ENCODE measurements around the gene MTURN.

Gene MTURN

DNA sequence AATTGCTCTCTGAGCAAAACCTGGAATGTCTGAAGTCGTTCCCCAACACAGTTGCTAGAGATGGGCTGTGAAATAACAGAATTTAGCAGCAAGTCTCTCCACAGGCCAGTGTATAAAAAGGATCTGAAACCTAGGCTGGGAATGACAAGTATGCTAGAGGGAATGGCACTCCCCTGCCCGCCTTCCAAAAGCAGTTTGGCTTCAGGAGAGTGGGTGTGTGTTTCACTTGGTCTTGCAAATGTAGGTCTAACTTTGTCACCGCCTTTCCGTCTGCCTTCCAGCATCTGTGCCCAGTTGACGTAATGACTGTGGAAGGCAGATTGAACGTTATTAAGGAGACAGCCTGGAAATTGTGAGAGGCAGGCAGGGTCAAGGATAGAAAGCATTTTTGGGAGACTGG is 18.0 kb upstream of the MTURN start:
- Mint-ChIP-seq H3K4me1 (peaks cover 8% of the 10 kb centered on the region), H3K36me3 (no peaks in the 10 kb centered on the region), H3K4me3 (no peak overlapping the region), H3K9me3 (peaks cover 11% of the 10 kb centered on the region), H3K27ac (no peak overlapping the region)
- ATAC-seq: no peak
- no peak for DNase-seq (ENCODE audit: low spot score in 2 of 2)

DNA sequence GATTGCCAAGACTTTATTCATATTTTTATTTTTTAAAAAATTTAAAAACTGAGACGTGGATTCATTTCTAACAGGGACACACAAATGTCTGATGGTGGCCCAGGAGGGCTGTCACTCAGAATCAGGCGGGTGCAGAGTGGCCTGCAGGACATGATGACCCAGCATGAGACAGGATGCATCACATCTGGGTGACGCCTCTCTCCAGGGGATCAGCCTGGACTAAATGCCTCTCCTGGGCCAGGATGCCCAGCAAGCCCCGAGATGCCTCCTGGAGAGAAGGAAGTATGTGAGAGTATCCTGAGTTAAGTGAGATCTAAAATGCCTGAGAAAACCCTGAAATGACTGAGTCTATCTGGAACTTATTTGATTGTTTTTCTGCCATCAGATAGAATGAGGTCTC is 16.9 kb upstream of the MTURN start:
- Mint-ChIP-seq H3K4me1 (peaks cover 8% of the 10 kb centered on the region), H3K4me3 (no peak overlapping the region), H3K9me3 (peaks cover 6% of the 10 kb centered on the region), H3K27ac (no peak overlapping the region), H3K36me3 (no peaks in the 10 kb centered on the region)
- DNase-seq (ENCODE audit: low spot score in 2 of 2): no peak
- ATAC-seq: no peak

DNA sequence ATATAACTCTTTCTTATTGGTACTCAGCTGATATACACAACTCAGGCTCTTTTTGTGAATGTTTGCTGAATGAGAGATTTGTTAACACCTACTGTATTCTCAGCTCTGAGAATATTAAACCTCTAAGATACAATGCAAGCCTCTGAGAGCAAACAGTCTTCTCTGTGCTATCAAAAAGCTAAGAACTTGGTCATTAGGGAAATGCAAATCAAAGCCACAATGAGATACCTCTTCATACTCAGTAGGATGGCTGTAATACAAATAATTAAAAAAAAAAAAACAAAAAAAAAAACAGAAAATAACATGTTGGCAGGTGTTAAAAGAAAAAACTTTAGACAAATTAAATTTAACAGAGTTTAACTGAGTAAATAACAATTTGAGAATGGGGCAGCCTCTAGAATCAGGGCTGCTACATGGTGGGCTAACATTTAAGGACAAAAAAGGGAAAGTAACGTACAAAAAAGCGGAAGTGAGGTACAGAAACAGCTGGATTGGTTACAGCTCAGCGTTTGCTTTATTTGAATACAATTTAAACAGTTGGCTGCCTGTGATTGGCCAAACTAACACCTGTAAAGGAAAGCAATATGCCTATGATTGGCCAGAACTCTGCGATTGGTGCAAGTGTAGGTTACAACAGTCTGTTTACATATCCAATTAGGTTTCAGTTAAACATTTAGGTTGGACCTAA is 14.8 kb upstream of the MTURN start:
- no peak for ATAC-seq

DNA sequence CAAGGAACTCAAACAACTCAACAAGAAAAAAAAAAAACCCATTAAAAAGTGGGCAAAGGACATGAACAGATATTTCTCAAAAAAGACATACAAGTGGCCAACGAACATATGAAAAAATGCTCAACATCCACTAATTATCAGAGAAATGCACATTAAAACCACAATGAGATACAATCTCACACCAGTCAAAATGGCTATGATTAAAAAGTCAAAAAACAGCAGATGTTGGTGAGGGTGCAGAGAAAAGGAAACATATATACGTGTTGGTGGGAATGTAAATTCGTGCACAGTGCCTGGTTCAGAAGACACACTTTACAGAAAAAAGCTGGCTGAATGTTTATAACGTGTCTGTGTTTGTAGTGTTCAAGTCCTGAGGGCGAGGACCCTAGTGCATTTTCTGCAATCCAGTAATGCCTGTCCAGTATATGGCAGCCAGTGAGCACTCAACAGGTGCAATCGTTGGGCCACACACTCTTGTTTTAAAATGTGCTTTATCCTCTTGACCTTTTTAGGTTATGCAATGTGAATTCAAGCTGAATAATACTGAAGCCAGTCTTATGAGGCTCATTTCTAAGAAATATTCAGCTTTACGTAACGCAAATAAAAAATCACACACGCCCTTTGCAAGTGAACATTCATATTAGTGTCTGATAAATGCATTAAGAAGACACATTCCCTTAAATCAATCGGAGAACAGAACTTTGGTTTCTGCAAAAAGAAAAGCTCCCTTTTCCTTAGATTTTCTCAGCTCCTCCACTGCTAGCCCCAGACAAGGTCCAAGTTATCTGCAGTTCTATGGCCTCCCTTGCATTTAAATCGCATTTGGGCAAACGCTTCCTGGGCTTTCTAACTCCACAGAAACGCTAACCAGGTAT is 813 bp upstream of the MTURN start:
- Mint-ChIP-seq H3K9me3 (no peaks in the 10 kb centered on the region), H3K4me1 (peaks cover 6% of the 10 kb centered on the region), H3K36me3 (peaks cover 6% of the 10 kb centered on the region), H3K27ac (no peak overlapping the region), H3K4me3 (peak overlapping the region; percentile 80)
- no peak for DNase-seq (ENCODE audit: low spot score in 2 of 2)
- ATAC-seq: no peak

More for the DNA sequence above, 14.8 kb upstream of the MTURN start:
- no peak for DNase-seq (ENCODE audit: low spot score in 2 of 2)
- Mint-ChIP-seq H3K9me3 (no peaks in the 10 kb centered on the region), H3K4me3 (no peak overlapping the region), H3K36me3 (no peaks in the 10 kb centered on the region), H3K27ac (no peak overlapping the region), H3K4me1 (peaks cover under 1% of the 10 kb centered on the region)

DNA sequence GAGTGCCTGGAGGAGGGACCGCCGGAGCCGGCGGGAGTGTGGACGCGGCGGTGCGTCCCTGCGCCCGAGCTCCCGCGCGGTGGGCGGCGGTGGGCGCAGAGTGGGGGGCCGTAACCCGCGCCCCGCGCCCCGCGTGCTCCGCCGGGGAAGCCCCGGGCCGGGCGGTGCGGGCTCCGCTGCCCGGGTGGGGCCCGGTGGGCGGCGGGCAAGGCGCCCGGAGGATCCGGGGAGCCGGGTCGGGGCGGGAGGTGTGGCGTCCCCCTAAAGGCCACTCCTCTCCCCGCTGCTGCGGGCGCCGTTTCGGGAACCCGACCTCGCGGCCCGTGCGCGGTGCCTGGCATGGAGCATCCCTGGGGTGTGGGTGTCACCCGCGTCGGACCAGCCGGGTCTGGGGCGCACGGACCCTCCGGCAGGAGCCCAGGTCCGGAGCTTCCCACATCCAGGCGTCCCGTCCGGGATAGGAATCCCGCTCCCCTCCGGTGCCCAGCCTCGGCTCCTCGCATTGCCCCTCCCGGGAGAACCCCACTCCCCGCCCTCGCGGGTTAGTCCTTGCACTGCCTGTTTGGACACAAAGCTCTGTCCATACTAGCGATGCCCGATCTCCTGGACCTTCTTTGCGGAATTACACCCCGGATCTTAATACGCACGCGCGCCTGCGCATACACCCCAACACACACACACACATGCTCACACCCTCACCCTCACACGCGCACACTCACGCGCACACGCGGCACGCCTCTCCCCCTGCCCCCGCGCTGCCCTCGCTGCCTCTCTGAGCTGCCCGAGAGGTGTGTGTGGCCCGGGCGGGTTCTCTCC is 723 bp downstream of the MTURN start:
- DNase-seq (ENCODE audit: low spot score in 2 of 2) (peak; percentile 34 to 73), ATAC-seq (peak; percentile 70)
- H3K4me1 Mint-ChIP-seq: peaks cover 6% of the 10 kb centered on the region
- H3K36me3 Mint-ChIP-seq: peaks cover 6% of the 10 kb centered on the region
- H3K4me3 Mint-ChIP-seq: peak overlapping the region; percentile 80
- peak overlapping the region; percentile 75 for H3K27ac Mint-ChIP-seq
- no peaks in the 10 kb centered on the region for H3K9me3 Mint-ChIP-seq

DNA sequence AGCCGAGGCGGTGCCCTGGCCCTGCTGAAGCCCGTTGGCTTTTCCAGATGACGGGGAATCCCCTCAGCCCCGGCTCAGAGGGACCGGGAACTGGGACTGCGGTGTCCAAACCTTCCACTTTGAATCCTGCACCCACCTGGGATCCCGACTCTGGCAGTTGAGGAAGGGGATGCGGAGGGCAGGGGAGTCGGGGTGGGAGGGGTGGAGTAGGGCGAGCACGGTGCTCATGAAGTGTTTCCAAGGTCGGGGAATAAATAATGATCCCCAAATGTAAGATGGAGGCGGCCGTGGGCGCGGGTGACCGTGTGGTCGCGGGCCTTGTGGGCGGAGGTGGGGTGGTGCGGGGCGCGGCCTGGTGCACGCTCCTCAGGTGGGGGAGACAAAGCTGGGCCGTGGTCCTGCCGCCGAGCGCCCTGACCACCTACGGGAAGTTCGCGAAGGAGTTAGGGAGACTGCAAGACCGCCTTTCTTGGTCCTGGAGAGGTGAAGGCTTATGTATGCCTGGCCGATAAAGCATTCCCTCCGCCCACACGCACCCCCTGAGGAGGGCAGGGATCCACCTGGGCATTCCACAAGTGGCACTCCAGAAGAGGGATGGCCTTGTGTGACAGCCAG is 1.4 kb downstream of the MTURN start:
- Mint-ChIP-seq H3K4me3 (peak overlapping the region; percentile 80), H3K36me3 (peaks cover 6% of the 10 kb centered on the region), H3K4me1 (peaks cover 6% of the 10 kb centered on the region), H3K27ac (peak overlapping the region; percentile 75), H3K9me3 (no peaks in the 10 kb centered on the region)
- DNase-seq (ENCODE audit: low spot score in 2 of 2) (no peak), ATAC-seq (no peak)

DNA sequence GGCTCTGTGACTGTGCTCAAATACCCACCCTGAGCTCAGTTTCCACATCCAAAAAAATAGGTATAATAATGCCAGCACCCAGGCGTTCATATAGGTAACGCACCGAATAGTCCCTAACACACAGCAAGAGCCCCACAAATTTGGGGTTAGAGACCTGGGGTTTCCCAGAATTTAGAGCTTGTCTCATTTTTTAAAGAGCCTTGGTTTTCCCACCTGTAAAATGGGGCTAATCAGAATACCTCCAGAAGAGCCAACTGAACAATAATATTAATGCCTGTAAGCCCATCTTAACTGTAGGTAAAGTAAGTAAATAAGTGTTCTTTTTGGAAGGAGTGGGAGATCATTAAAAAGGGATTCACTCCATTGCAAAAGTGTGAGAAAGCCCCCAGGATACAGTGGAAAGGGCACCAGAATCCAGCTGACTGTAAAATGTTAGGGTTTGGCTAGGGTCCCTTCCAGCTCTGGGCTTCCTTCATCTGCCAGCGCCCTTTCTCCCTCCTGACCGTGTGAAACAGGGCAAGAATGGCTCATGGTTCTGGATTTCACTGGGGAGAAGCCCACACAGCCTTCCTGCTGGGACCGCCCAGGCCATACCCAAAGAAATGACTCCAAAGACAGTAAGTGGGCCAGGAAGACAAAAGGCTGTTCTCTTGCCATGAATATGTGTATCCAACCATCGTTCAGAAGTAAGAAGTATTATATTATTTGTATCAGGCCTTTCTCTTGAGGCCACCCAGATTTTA is 2.1 kb downstream of the MTURN start:
- no peak overlapping the region for H3K27ac Mint-ChIP-seq
- no peaks in the 10 kb centered on the region for H3K9me3 Mint-ChIP-seq
- H3K4me1 Mint-ChIP-seq: peaks cover 6% of the 10 kb centered on the region
- DNase-seq (ENCODE audit: low spot score in 2 of 2) (no peak), ATAC-seq (no peak)
- H3K36me3 Mint-ChIP-seq: peaks cover 6% of the 10 kb centered on the region
- peak overlapping the region; percentile 80 for H3K4me3 Mint-ChIP-seq

DNA sequence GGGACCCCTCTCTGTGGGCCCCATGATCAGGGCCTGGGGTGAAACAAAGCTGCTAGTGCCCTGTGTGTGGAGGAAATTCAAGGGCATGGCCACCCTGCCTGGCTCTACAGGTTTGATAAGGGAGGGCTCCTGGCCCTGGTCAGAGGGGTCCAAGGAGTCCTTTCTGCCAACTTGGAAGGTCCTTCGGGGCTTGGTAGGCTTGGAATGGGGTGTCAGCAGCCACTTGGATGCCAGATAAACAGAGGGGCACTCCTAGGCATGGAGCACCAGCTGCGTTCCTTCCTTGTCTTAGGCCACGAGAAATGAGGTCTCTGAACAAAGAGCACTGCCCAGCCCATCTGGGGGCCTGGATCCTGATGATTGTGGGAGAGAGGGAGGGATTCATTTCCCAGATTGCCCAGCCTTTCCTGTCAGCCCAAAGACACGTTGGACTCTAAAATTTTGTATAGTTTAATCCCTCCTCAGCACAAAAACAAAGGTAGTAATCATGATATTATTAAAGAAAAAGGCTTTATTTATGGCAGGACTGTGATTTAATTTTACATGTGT is 5.1 kb downstream of the MTURN start:
- no peak overlapping the region for H3K4me3 Mint-ChIP-seq
- DNase-seq (ENCODE audit: low spot score in 2 of 2) (no peak), ATAC-seq (no peak)
- no peaks in the 10 kb centered on the region for H3K9me3 Mint-ChIP-seq
- no peak overlapping the region for H3K27ac Mint-ChIP-seq
- peaks cover 10% of the 10 kb centered on the region for H3K4me1 Mint-ChIP-seq
- no peaks in the 10 kb centered on the region for H3K36me3 Mint-ChIP-seq

DNA sequence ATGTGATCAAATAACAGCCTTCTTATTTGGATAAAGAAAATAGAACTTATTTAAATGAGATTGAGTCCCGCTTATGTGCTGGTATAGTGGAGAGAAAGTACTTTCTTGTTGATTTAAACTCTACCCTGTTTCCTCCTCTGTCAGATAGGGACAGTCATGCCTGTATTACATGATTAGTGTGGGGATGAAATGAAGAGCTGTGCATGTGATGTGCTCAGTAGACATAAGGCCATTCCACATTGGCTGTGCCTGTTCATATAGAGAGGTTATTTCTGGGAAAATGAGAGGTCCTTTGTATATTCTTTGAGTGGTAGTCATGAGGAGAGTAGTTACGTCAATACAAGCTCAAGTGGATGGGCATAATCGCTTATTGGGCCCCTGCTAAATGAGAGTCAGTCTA is 5.7 kb downstream of the MTURN start:
- ATAC-seq (no peak), DNase-seq (ENCODE audit: low spot score in 2 of 2) (no peak)
- Mint-ChIP-seq H3K36me3 (no peaks in the 10 kb centered on the region), H3K4me1 (peaks cover 10% of the 10 kb centered on the region), H3K4me3 (no peak overlapping the region), H3K27ac (no peak overlapping the region), H3K9me3 (no peaks in the 10 kb centered on the region)

DNA sequence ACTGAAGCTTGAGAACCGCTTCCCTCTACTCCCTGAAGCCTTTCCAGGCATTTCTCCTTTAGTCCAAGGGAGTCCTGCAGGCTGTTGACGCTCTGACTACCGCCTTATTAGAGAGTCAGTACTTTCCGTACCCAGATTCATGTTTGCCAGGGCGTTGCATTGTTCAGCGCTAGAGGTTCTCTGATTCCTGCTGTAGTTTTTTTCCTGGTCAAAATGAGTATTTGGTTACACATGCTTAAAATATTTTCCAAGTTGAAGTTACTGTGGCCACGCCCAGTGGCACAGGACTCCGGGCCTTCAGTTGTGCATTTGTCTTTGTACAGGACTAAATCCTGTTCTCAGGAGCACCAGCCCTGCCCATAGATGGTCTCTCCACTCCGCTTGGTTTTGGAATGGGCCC is 7.9 kb downstream of the MTURN start:
- H3K4me1 Mint-ChIP-seq: peaks cover 10% of the 10 kb centered on the region
- DNase-seq (ENCODE audit: low spot score in 2 of 2) (no peak), ATAC-seq (no peak)
- H3K9me3 Mint-ChIP-seq: no peaks in the 10 kb centered on the region
- H3K4me3 Mint-ChIP-seq: no peak overlapping the region
- no peak overlapping the region for H3K27ac Mint-ChIP-seq
- H3K36me3 Mint-ChIP-seq: no peaks in the 10 kb centered on the region

DNA sequence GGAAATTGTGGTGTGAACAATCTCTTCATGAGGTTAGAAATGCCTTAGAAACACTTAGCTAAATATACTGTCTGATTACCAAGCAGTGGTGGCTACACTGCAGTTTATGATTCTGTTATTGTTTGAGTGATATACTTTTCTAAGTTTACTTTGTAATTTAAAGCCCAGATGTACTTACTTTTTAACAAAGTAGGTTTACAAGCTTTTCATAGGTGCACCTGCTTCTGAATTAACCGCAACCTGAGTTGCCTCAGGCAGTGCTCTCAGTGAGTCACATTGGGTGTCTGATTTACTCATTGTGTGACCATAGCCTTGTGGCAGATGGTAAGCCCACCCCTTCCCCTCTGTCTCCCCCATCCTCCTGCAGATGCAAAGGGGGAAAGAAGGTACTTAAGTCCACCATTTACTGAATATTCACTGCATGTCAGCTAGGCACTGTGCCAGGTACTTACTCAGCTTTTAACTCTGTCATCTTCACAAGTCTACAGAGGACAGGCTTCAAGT is 9.0 kb downstream of the MTURN start:
- Mint-ChIP-seq H3K36me3 (no peaks in the 10 kb centered on the region), H3K27ac (no peak overlapping the region), H3K9me3 (no peaks in the 10 kb centered on the region), H3K4me1 (peaks cover 10% of the 10 kb centered on the region), H3K4me3 (no peak overlapping the region)
- DNase-seq (ENCODE audit: low spot score in 2 of 2) (no peak), ATAC-seq (peak; percentile 84)

DNA sequence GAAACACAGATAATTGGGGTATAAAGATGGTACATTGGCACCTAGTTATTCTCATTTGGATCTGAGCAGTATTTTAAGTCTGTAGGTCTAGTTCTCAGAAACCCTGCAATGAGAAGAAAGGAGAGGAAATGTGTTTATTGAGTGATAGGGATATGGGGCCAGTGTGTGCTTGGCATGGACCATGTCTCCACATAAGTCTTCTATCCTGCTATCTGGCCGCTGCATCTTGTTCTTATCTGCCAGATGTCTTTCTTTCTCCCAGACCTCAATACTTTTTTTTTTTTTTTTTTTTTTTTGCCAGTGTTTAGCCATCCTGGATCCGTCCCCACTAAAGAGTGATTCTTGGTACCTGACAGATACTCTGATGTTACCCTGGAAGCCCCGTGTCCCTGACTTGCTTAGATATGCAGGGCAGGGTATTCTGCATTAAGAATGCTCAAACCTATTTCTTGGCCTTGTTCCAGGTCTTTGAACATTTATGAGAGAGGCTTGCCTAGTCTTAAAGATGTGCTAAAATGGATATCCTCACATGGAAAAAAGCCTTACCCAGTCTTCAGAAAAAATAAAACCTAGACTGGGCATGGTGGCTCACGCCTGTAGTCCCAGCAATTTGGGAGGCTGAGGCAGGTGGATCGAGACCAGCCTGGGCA is 10.0 kb downstream of the MTURN start:
- Mint-ChIP-seq H3K4me3 (no peak overlapping the region), H3K9me3 (no peaks in the 10 kb centered on the region), H3K36me3 (no peaks in the 10 kb centered on the region), H3K4me1 (peaks cover 10% of the 10 kb centered on the region), H3K27ac (no peak overlapping the region)
- DNase-seq (ENCODE audit: low spot score in 2 of 2) (no peak), ATAC-seq (no peak)

DNA sequence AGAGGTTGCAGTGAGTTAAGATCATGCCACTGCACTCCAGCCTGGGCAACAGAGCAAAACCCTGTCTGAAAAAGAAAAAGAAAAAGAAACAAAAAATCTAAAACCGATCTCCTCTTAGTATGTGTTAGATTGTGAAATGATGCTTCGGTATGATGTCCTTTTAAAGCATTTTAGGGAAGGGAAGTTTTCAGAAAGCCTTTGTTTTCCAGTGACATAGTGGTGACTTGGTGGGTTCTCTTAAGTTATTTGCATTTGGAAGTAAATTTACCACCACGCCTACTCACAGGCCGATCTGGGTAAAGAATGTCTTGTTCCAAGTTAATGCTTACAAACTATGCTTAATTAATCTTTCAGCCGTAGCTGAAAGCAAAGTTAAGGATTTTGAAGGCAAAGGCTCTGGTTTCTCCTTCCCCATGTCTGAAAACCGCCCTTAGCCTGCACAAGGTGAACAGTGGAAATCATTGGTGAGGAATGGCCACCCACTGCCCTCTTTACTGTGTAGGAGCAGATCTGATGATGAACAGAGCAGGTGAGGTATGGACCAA is 10.7 kb downstream of the MTURN start:
- no peak overlapping the region for H3K27ac Mint-ChIP-seq
- DNase-seq (ENCODE audit: low spot score in 2 of 2) (no peak), ATAC-seq (no peak)
- no peaks in the 10 kb centered on the region for H3K9me3 Mint-ChIP-seq
- H3K4me3 Mint-ChIP-seq: no peak overlapping the region
- no peaks in the 10 kb centered on the region for H3K36me3 Mint-ChIP-seq
- peaks cover 10% of the 10 kb centered on the region for H3K4me1 Mint-ChIP-seq

Measured in stimulated activated effector memory CD8-positive, alpha-beta T cell treated with anti-CD3 and anti-CD28 coated beads, Interleukin-12 subunit alpha, Interleukin-12 subunit beta, amount 100 ng/mL, for 72 hours (primary cell).